ENCODE data around the gene MT3.
A peak's percentile ranks its signal among the peaks of the same experiment; 100 is the strongest.

The MT3 gene

GRCh38 chr16:56631197-56631596 lies 41.9 kb downstream of the MT3 start:
- no peak for DNase-seq (ENCODE audit: low spot score)

GRCh38 chr16:56631832-56632155 lies 42.5 kb downstream of the MT3 start:
- DNase-seq (ENCODE audit: low spot score) = no peak

GRCh38 chr16:56632156-56632847 lies 43.0 kb downstream of the MT3 start, which contains the start of gene MT1M:
TSS of gene MT1M (plus strand) at chr16:56632659. CDS start at chr16:56632732, 73 bp downstream.
- peak; percentile 76 for DNase-seq (ENCODE audit: low spot score)

- no peak for DNase-seq (ENCODE audit: low spot score)
Measured at GRCh38 chr16:56632848-56633365, 43.6 kb downstream of the MT3 start.

GRCh38 chr16:56633535-56633934 lies 44.2 kb downstream of the MT3 start:
- DNase-seq (ENCODE audit: low spot score) = no peak

- no peak for DNase-seq (ENCODE audit: low spot score)
Measured at GRCh38 chr16:56634715-56635440, 45.5 kb downstream of the MT3 start.

- no peak for DNase-seq (ENCODE audit: low spot score)
Measured at GRCh38 chr16:56635441-56635967, 46.2 kb downstream of the MT3 start.

GRCh38 chr16:56636616-56637413 lies 47.5 kb downstream of the MT3 start:
- DNase-seq (ENCODE audit: low spot score) = no peak

GRCh38 chr16:56637814-56638750 lies 48.8 kb downstream of the MT3 start, which contains the start of gene MT1A:
TSS of gene MT1A (plus strand) at chr16:56638666. CDS start at chr16:56638739, 73 bp downstream.
- peak; percentile 85 for DNase-seq (ENCODE audit: low spot score)

- no peak for DNase-seq (ENCODE audit: low spot score)
Measured at GRCh38 chr16:56639045-56639444, 49.7 kb downstream of the MT3 start.

GRCh38 chr16:56640076-56640475 lies 50.7 kb downstream of the MT3 start:
- no peak for DNase-seq (ENCODE audit: low spot score)
